ENCODE measurements around the gene CCDC88B.
"Not testable (repeated sequence)": the region's sequence is repeated elsewhere in the genome, so short reads cannot be mapped to it uniquely, and the experiment has no call there.

The CCDC88B gene

GRCh38 chr11:64314146-64314804, 25.7 kb upstream of the CCDC88B start:
- DNase-seq (no peak), ATAC-seq (no peak)
- H3K4me3 Mint-ChIP-seq: no peak overlapping the region
- no peaks in the 10 kb centered on the region for H3K9me3 Mint-ChIP-seq
- H3K4me1 Mint-ChIP-seq: peaks cover 40% of the 10 kb centered on the region
- H3K27ac Mint-ChIP-seq: no peak overlapping the region
- peaks cover 34% of the 10 kb centered on the region for H3K36me3 Mint-ChIP-seq (ENCODE audit: low read depth)
- H3K27me3 Mint-ChIP-seq: no peaks in the 10 kb centered on the region

- Mint-ChIP-seq H3K27ac (peak overlapping the region; percentile 31), H3K4me1 (peaks cover 40% of the 10 kb centered on the region), H3K27me3 (no peaks in the 10 kb centered on the region), H3K36me3 (ENCODE audit: low read depth) (peaks cover 32% of the 10 kb centered on the region), H3K4me3 (peak overlapping the region; percentile 43), H3K9me3 (no peaks in the 10 kb centered on the region)
- ATAC-seq: no peak
- no peak for DNase-seq
Measured at GRCh38 chr11:64314805-64315561, 25.0 kb upstream of the CCDC88B start.

GRCh38 chr11:64315667-64316526, 24.1 kb upstream of the CCDC88B start:
- Mint-ChIP-seq H3K4me1 (peaks cover 40% of the 10 kb centered on the region), H3K27ac (peak overlapping the region; percentile 98), H3K4me3 (peak overlapping the region; percentile 97), H3K36me3 (ENCODE audit: low read depth) (peaks cover 36% of the 10 kb centered on the region)
- H3K9me3 Mint-ChIP-seq, ATAC-seq, H3K27me3 Mint-ChIP-seq, DNase-seq: not testable (repeated sequence)

DNA sequence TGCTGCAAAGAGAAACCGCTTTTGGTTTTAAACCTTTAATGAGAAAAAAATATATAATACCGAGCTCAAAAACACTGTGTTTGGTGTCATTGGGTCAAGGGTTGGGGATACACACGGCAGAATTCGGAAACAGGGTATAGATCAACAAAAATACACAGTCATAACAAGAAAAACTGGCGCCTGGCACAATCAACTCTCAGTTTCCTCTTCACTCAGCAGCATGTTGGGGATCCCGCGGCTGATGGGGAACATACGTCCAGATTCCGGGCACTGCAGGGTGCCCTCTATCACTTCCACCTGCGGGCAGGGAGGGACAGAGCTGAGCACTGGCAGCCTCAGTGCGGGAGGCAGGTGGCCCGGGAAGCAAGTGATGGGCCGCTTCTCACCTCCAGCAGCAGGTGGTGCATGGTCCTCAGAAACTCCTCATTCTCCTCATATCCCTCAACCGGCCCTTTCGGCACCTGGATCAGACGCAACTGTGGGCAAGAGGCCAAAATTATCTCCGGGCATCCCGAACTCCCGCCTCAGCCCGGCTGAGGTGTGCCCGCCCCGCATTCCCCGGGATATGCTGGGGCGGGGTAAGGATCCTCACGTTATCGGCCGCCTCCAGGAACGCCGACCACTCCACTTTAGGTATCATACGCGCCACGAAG, 23.2 kb upstream of the CCDC88B start:
- Mint-ChIP-seq H3K9me3 (no peaks in the 10 kb centered on the region), H3K4me1 (peaks cover 37% of the 10 kb centered on the region), H3K4me3 (peak overlapping the region; percentile 97), H3K27ac (peak overlapping the region; percentile 98), H3K27me3 (no peaks in the 10 kb centered on the region), H3K36me3 (ENCODE audit: low read depth) (peaks cover 40% of the 10 kb centered on the region)
- ATAC-seq (peak; percentile 1), DNase-seq (no peak)

DNA sequence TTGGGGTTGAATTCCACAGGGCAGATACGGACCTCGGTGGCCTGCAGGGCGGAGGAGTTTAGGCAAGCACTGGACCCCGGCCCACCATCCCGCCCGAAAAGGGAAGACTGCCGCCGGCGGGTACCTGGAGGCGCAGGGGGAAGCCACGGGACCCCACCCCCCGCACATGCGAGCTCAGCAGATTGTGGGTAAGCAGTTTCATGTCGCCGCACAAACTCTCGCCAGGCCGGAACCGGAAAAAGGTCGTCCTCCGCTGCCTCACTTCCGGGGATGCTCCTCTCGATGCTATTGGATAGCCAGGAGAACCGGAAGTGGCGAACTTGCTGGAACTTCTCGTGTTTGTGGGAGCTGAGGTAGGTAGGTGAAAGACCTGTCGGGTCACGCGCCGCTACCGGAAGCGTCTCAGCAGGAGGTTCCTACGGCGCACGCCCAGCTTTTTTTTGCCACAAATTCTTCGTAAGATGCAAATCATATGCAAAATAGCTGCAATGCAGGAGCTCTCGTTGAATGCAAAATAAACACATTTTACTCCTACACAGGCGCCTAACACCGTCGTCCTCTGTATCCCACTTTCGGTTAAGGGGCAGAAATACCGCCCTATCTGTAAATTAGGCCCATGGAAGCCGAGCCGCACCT, 22.6 kb upstream of the CCDC88B start, which contains the start of gene TRMT112:
Gene TRMT112 (minus strand): TSS at position 235 of the 636 bp plus-strand sequence. CDS start 33 bp downstream, at position 202.
- DNase-seq (peak; percentile 94), ATAC-seq (peak; percentile 81)
- Mint-ChIP-seq H3K36me3 (ENCODE audit: low read depth) (peaks cover 40% of the 10 kb centered on the region), H3K27ac (peak within 1 kb of the TSS; percentile 98), H3K27me3 (no peaks in the 10 kb centered on the region), H3K9me3 (no peaks in the 10 kb centered on the region), H3K4me1 (peaks cover 36% of the 10 kb centered on the region), H3K4me3 (peak within 1 kb of the TSS; percentile 97)

DNA sequence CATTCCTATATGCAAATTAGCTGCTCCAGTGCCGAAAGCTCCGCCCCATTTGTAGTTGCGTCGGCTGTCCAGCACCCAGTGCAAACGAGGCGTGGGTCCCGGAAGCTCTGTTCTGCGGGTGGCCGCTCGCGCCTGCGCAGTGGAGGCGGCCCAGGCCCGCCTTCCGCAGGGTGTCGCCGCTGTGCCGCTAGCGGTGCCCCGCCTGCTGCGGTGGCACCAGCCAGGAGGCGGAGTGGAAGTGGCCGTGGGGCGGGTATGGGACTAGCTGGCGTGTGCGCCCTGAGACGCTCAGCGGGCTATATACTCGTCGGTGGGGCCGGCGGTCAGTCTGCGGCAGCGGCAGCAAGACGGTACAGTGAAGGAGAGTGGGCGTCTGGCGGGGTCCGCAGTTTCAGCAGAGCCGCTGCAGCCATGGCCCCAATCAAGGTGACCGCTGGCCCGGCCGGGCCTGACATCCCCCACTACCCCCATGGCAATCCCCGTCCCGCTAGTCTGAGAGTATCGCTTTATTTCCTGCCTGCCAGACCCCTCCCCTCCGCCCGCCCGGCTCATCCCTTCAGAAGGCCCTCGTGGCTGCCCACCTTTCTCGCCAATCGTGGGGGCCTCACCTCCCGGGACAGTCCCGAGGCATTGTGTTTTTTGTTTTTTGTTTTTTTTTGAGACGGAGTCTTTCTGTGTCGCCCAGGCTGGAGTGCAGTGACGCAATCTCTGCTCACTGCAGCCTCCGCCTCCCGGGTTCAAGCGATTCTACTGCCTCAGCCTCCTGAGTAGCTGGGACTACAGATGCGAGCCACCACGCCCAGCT, 21.8 kb upstream of the CCDC88B start, which contains the start of gene PRDX5:
Gene PRDX5 (plus strand): TSS at position 161 of the 805 bp plus-strand sequence. CDS start 95 bp downstream, at position 256.
- H3K27ac Mint-ChIP-seq: peak within 1 kb of the TSS; percentile 98
- H3K4me3 Mint-ChIP-seq: peak within 1 kb of the TSS; percentile 97
- DNase-seq: peak; percentile 94
- peaks cover 33% of the 10 kb centered on the region for H3K36me3 Mint-ChIP-seq (ENCODE audit: low read depth)
- no peaks in the 10 kb centered on the region for H3K27me3 Mint-ChIP-seq
- H3K9me3 Mint-ChIP-seq: no peaks in the 10 kb centered on the region
- H3K4me1 Mint-ChIP-seq: peaks cover 29% of the 10 kb centered on the region
- peak; percentile 75 for ATAC-seq

GRCh38 chr11:64318766-64319761, 20.9 kb upstream of the CCDC88B start:
- H3K4me3 Mint-ChIP-seq: peak overlapping the region; percentile 97
- peak overlapping the region; percentile 98 for H3K27ac Mint-ChIP-seq
- ATAC-seq: no peak

GRCh38 chr11:64320556-64320955, 19.4 kb upstream of the CCDC88B start:
- ATAC-seq (no peak), DNase-seq (no peak)
- H3K4me3 Mint-ChIP-seq: peak overlapping the region; percentile 6
- H3K4me1 Mint-ChIP-seq: peaks cover 23% of the 10 kb centered on the region
- H3K9me3 Mint-ChIP-seq: no peaks in the 10 kb centered on the region
- H3K27me3 Mint-ChIP-seq: no peaks in the 10 kb centered on the region
- peaks cover 28% of the 10 kb centered on the region for H3K36me3 Mint-ChIP-seq (ENCODE audit: low read depth)
- no peak overlapping the region for H3K27ac Mint-ChIP-seq

More at GRCh38 chr11:64318766-64319761, 20.9 kb upstream of the CCDC88B start:
- DNase-seq: no peak
- Mint-ChIP-seq H3K9me3 (no peaks in the 10 kb centered on the region), H3K36me3 (ENCODE audit: low read depth) (peaks cover 32% of the 10 kb centered on the region), H3K4me1 (peaks cover 28% of the 10 kb centered on the region), H3K27me3 (no peaks in the 10 kb centered on the region)

DNA sequence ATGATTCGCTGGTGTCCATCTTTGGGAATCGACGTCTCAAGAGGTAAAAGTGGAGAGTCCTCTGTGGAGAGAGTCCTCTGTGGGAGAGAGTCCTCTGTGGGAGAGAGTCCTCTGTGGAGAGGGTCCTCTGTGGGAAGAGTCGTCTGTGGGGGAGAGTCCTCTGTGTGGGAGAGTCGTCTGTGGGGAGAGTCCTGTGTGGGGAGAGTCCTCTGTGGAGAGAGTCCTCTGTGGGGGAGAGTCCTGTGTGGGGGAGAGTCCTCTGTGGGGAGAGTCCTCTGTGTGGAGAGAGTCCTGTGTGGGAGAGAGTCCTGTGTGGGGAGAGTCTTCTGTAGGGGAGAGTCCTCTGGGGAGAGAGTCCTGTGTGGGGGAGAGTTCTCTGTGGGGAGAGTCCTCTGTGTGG, 19.0 kb upstream of the CCDC88B start:
- peaks cover 23% of the 10 kb centered on the region for H3K4me1 Mint-ChIP-seq
- peaks cover 28% of the 10 kb centered on the region for H3K36me3 Mint-ChIP-seq (ENCODE audit: low read depth)
- DNase-seq (no peak), ATAC-seq (no peak)
- H3K27me3 Mint-ChIP-seq: no peaks in the 10 kb centered on the region
- no peaks in the 10 kb centered on the region for H3K9me3 Mint-ChIP-seq
- no peak overlapping the region for H3K4me3 Mint-ChIP-seq
- H3K27ac Mint-ChIP-seq: no peak overlapping the region

GRCh38 chr11:64321533-64321932, 18.5 kb upstream of the CCDC88B start:
- ATAC-seq (no peak), DNase-seq (no peak)
- H3K27me3 Mint-ChIP-seq: no peaks in the 10 kb centered on the region
- H3K4me3 Mint-ChIP-seq: no peak overlapping the region
- H3K4me1 Mint-ChIP-seq: peaks cover 19% of the 10 kb centered on the region
- H3K9me3 Mint-ChIP-seq: no peaks in the 10 kb centered on the region
- peaks cover 24% of the 10 kb centered on the region for H3K36me3 Mint-ChIP-seq (ENCODE audit: low read depth)
- no peak overlapping the region for H3K27ac Mint-ChIP-seq

DNA sequence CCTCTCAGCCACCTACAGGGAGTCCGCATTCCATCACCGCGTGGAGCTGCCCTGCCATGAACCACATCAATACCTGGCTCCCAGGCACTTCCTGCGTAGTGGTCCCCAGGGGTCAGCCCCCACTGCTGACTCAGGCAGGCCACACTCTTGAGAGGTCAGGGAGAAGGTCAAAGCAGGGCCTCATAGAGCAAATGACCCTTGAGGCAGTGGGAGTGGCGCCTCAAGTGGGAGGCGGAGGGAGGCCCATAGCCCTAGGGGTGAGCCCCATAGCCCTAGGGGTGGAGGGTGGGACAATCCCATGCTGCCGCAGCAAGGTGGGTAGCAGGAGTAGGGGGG, 17.1 kb upstream of the CCDC88B start:
- Mint-ChIP-seq H3K27ac (no peak overlapping the region), H3K36me3 (ENCODE audit: low read depth) (peaks cover 15% of the 10 kb centered on the region), H3K4me3 (no peak overlapping the region), H3K9me3 (no peaks in the 10 kb centered on the region), H3K4me1 (peaks cover 10% of the 10 kb centered on the region), H3K27me3 (no peaks in the 10 kb centered on the region)
- DNase-seq (no peak), ATAC-seq (no peak)

- DNase-seq (no peak), ATAC-seq (no peak)
- Mint-ChIP-seq H3K4me3 (no peak overlapping the region), H3K4me1 (peaks cover 9% of the 10 kb centered on the region), H3K36me3 (ENCODE audit: low read depth) (peaks cover 15% of the 10 kb centered on the region), H3K27me3 (no peaks in the 10 kb centered on the region), H3K9me3 (no peaks in the 10 kb centered on the region), H3K27ac (no peak overlapping the region)
Measured at GRCh38 chr11:64323373-64323772, 16.6 kb upstream of the CCDC88B start.
